Nephron progenitor cell (in vitro differentiated cells): ENCODE measurements around the gene KCNAB1.

ENCODE experiments used
- DNase-seq: peaks from one replicate; pipeline ENCODE4 v3.0.0; 2021
- H3K27ac Mint-ChIP-seq: 2 replicates; pipeline ENCODE4 v1.8.0; 2021; ENCODE audit warnings: mild to moderate bottlenecking, moderate library complexity, mixed read lengths
- H3K27me3 Mint-ChIP-seq: 2 replicates; pipeline ENCODE4 v1.8.0; 2021; ENCODE audit warnings: mild to moderate bottlenecking, low read depth, mixed read lengths; ENCODE audit not compliant: poor library complexity
- H3K36me3 Mint-ChIP-seq: 2 replicates; pipeline ENCODE4 v1.8.0; 2021; ENCODE audit warnings: low read depth, mixed read lengths
- H3K4me1 Mint-ChIP-seq: 2 replicates; pipeline ENCODE4 v1.8.0; 2021; ENCODE audit warnings: mixed read lengths
- H3K4me3 Mint-ChIP-seq: 2 replicates; pipeline ENCODE4 v1.8.0; 2021; ENCODE audit warnings: mild to moderate bottlenecking, moderate library complexity, mixed read lengths
- H3K9me3 Mint-ChIP-seq: 2 replicates; pipeline ENCODE4 v1.8.0; 2021; ENCODE audit warnings: mild to moderate bottlenecking, moderate library complexity, mixed read lengths
- TF ChIP-seq, protein P1 (sequence below): fragments of 200-600 bp; sonication (generic); IDR thresholded peaks from 2 replicates; pipeline ENCODE4 v1.5.0; 2021; ENCODE audit warnings: antibody characterized with exemption

KCNAB1 gene

GRCh38 chr3:156586905-156587759 is 466.8 kb downstream of the KCNAB1 start:
- no peak overlapping the region for H3K27ac Mint-ChIP-seq
- no peak overlapping the region for H3K4me3 Mint-ChIP-seq
- H3K36me3 Mint-ChIP-seq: no peaks in the 10 kb centered on the region
- peaks cover 3% of the 10 kb centered on the region for H3K27me3 Mint-ChIP-seq
- no peaks in the 10 kb centered on the region for H3K4me1 Mint-ChIP-seq
- TF ChIP-seq, protein P1, sequence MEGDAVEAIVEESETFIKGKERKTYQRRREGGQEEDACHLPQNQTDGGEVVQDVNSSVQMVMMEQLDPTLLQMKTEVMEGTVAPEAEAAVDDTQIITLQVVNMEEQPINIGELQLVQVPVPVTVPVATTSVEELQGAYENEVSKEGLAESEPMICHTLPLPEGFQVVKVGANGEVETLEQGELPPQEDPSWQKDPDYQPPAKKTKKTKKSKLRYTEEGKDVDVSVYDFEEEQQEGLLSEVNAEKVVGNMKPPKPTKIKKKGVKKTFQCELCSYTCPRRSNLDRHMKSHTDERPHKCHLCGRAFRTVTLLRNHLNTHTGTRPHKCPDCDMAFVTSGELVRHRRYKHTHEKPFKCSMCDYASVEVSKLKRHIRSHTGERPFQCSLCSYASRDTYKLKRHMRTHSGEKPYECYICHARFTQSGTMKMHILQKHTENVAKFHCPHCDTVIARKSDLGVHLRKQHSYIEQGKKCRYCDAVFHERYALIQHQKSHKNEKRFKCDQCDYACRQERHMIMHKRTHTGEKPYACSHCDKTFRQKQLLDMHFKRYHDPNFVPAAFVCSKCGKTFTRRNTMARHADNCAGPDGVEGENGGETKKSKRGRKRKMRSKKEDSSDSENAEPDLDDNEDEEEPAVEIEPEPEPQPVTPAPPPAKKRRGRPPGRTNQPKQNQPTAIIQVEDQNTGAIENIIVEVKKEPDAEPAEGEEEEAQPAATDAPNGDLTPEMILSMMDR: no peak
- peaks cover 5% of the 10 kb centered on the region for H3K9me3 Mint-ChIP-seq
- no peak for DNase-seq

DNA sequence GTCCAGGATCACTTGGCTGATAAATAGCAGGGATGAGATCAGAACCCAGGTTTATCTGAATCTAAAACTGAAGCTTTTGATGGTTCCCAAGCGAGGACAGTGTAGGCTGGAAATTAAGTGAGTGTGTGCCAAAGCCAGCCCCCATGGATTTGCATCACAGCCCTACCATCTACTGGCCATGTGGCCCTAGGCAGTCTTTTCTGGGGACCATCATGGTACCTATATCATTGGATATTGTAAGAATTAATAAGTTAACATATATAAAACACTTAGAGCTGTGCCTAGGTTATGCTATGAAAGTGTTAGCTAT is 467.3 kb downstream of the KCNAB1 start:
- H3K27ac Mint-ChIP-seq: no peak overlapping the region
- no peaks in the 10 kb centered on the region for H3K36me3 Mint-ChIP-seq
- TF ChIP-seq, protein P1: no peak
- peaks cover 5% of the 10 kb centered on the region for H3K27me3 Mint-ChIP-seq
- no peak overlapping the region for H3K4me3 Mint-ChIP-seq
- no peak for DNase-seq
- H3K9me3 Mint-ChIP-seq: peaks cover 5% of the 10 kb centered on the region
- H3K4me1 Mint-ChIP-seq: no peaks in the 10 kb centered on the region
